Measurements from ENCODE around the gene PXMP4.
"Not testable (repeated sequence)": the region's sequence is repeated elsewhere in the genome, so short reads cannot be mapped to it uniquely, and the experiment has no call there.

The PXMP4 gene

GRCh38 chr20:33701629-33702450 is 18.3 kb downstream of the PXMP4 start:
- DNase-seq, result no peak

- not testable (repeated sequence) for DNase-seq
Measured at GRCh38 chr20:33700696-33701441, 19.2 kb downstream of the PXMP4 start.

- DNase-seq, result not testable (repeated sequence)
Measured at GRCh38 chr20:33698966-33699365, 21.1 kb downstream of the PXMP4 start.

DNA sequence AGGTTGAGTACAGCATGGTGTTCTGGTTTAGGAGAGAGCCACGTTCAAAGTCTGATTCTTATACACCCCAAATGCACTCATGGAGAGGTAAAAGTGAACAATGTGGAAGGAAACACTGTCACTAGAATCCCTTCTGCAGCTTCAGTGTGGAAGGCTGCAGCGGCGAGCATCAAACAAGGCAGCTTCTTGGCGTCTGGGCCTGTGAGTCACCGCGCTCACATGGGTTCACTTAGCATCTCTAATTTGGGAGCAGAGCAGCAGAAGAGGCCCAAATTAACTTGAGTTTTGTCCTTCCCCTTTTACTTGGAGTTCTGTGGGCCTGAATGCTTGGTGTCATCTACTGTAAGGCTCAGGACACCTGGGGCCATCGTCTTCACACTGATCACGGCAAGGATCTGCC is 23.0 kb downstream of the PXMP4 start:
- DNase-seq, result no peak

DNA sequence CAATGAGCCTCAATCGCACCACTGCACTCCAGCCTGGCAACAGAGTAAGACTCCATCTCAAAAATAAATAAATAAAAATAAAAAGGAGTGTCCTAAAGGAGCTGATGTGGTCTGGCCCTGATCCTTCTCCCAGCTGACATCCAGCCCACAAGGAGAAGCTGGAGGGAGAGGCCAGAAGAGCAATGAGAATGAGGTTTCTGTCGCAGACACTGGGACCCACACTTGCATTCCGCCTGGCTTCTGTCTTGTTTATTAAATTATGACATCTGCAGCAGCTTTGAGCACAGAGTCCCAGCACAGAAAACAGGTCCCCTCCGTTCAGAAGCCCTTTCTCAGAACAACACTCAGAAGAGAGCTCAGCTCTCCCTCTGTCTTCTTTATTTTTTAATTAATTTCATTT is 23.7 kb downstream of the PXMP4 start:
- no peak for DNase-seq

GRCh38 chr20:33694639-33695012 is 25.5 kb downstream of the PXMP4 start:
- DNase-seq, result no peak

GRCh38 chr20:33693741-33694638 is 26.1 kb downstream of the PXMP4 start:
- DNase-seq, result no peak

DNA sequence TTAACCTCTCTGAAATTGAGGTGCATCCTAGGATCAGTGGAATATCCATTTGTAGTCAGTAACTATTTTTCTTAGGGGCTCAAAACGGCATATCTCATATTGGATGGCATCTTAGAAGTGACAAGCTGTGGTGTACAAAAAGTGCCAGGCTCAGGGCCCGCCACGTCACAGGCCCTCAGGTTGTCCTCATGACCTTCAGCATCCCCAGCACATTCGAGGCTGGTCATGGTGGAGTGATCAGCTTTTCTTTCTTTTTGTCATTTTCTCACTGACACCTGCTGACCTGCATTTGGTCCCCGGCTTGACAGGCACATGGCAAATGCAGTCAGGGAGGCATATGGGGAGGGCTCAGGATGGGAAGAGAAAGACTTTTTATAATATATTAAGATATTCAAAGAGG is 26.8 kb downstream of the PXMP4 start:
- DNase-seq, result no peak

DNA sequence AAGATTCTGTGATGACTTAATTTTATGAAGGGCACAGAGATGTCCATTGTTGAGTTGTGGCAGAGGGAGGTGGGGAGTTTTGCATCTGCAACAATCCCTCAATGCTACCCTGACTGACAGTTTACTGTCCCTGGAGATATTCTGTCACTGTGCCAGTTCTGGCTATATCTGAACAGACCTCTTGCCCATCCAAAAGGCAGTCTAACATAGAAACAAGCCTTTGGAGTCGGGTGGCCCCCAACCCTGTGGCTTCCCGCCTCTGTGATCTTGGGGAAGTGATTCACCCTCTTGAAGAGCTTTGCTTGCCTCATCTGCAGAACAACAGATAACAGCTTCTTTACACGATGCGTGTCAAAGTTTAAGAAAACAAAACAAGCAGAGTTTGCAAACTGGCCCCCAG is 30.1 kb downstream of the PXMP4 start:
- DNase-seq, result no peak

GRCh38 chr20:33689493-33689892 is 30.6 kb downstream of the PXMP4 start:
- no peak for DNase-seq

GRCh38 chr20:33688938-33689424 is 31.1 kb downstream of the PXMP4 start:
- DNase-seq, result no peak

- no peak for DNase-seq
Measured at GRCh38 chr20:33687993-33688937, 31.8 kb downstream of the PXMP4 start.

- DNase-seq, result no peak
Measured at GRCh38 chr20:33687370-33687915, 32.7 kb downstream of the PXMP4 start.

DNA sequence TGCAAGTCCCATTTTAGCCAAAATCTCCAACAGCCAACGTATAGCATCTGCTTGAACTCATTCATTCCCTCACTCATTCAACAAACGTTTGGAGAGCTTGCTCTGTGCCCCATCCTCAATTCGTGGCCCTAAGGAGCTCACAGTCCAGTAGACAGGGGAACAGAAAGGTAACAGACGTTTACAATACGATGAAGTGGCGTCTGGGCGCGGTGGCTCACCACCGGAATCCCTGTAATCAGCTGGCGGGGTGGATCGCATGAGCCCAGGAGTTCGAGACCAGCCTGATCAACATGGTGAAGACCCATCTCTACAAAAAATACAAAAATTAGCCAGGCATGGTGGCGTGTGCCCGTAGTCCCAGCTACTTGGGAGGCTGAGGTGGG is 33.1 kb downstream of the PXMP4 start:
- no peak for DNase-seq

GRCh38 chr20:33686100-33686983 is 33.8 kb downstream of the PXMP4 start, which contains the start of gene E2F1:
TSS of gene E2F1 (minus strand) at chr20:33686385. CDS start at chr20:33686264, 121 bp downstream.
- peak; percentile 70 for DNase-seq

GRCh38 chr20:33685328-33686099 is 34.6 kb downstream of the PXMP4 start:
- DNase-seq, result no peak

DNA sequence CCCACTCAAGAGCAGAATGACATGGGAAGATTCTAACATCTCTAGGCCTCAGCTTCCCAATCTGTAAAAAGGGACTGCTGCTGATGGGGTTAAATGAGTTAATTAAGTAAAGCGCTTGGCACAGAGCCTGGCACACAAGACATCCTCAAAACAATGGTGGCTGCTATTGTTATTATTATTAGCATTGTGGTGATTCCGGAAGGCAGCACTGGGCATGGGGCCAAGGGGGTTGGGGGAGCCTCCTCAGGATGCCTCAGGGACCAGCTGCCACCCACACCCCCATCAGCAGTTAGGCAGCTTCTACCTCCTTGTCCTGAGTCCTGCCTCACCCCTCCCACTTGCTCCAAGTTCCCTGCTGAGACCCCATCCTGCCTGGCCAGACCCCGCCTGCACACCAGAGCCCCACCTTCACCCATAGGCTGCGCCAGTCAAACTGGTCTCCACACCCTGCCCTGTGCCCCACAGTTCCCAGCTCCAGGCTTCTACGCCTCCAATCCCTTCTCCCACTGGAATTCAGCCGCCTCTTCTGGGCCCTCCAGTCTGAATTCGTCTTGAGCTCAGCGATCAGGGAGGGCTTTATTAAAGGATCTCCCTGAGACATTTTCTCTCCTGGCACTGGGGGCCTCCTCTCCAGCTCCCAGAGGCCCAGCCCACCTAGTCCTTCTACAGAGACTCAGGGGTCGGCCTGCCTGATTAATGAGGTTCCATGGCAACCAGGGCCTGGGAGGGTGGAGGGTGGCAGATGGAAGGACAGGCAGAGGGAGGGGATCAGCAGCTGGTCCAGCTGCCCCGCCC is 35.4 kb downstream of the PXMP4 start:
- no peak for DNase-seq

DNA sequence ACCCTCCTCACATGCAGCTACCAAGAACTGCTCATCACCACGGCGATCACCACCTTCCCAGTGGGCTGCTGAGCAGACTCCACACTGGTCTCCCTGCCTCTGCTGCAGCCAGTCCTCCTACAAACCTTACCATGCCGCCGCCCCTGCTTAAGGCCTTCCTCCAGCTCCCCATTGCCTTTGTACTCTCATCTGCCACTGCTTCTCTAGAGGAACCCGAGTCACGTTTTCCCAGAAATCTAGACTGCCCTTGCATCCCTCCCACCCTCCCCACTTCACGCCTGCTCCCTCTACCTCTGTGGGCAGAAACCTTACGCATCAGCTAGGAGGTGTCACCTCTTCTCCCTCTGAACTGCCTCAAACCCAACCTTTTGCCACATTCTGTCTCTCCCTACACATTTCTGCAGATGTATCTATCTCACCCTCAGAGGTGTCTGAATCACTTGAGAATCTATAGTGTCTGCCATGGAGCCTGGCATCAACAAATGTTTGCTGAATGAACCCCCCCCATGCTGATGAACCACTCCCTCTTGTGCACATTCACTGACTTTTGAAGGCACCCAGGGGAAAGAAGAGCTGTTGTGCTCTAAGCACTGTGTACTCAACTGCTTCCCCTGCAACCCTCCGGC is 38.3 kb downstream of the PXMP4 start:
- DNase-seq, result no peak
